Peyer's patch (tissue), 4 donors: ENCODE data around the gene PDZK1IP1. TPM values are rescaled to one million over a fixed set of nuclear protein-coding genes. Genes with fewer than 3 reads are reported as not detected.

Experiments used
- DNase-seq, 3 donors: peaks; one replicate each; pipeline ENCODE4 v3.0.0-alpha.2; 2017 to 2019
- H3K27ac ChIP-seq, 4 donors: fragments of 200-600 bp; sonication (generic); one replicate each; pipeline ENCODE4 v1.5.1; 2016 to 2019
- H3K27me3 ChIP-seq, 2 donors: fragments of 200-600 bp; sonication (generic); one replicate each; pipeline ENCODE4 v1.5.1; 2019
- H3K36me3 ChIP-seq, 3 donors: fragments of 200-600 bp; sonication (generic); one replicate each; pipeline ENCODE4 v1.5.1; 2016 to 2019
- H3K4me1 ChIP-seq, 4 donors: fragments of 200-600 bp; sonication (generic); one replicate each; pipeline ENCODE4 v1.5.1; 2016 to 2019
- H3K4me3 ChIP-seq, 4 donors: fragments of 200-600 bp; sonication (generic); 1 replicate in 3 of 4; 2 replicates in 1 of 4; pipeline ENCODE4 v1.5.1; 2016 to 2019; ENCODE audit warnings: mild to moderate bottlenecking in 1 of 4
- H3K9me3 ChIP-seq, 4 donors: fragments of 200-600 bp; sonication (generic); one replicate each; pipeline ENCODE4 v1.5.1; 2016 to 2019; ENCODE audit warnings: mild to moderate bottlenecking in 1 of 4
- POLR2A ChIP-seq, 2 donors: fragments of 450-650 bp; IDR thresholded peaks; one replicate each; pipeline ENCODE4 v1.5.1; 2017; ENCODE audit warnings: antibody characterized with exemption in 2 of 2, mild to moderate bottlenecking in 2 of 2, moderate library complexity in 2 of 2
- total RNA-seq, 4 donors: library from RNA; depleted of rRNA; stranded (reverse); fragments of >200 nt; gene quantifications; one replicate each; pipeline ENCODE4 v1.1.0, GENCODE V29; 2016
- TF ChIP-seq, protein P1 (sequence below), 6 experiments: fragments of 450-650 bp in 4 of 6; fragments of 200-600 bp in 2 of 6; sonication (generic) in 1 of 6; IDR thresholded peaks; one replicate each; pipeline ENCODE4 v1.5.1; 2017 to 2019; ENCODE audit warnings: antibody characterized with exemption in 6 of 6, mild to moderate bottlenecking in 3 of 6, moderate library complexity in 1 of 6

Gene PDZK1IP1
- total RNA-seq, 4 donors from 2014 or later, result 5.8 to 224 (median 104) TPM

DNA sequence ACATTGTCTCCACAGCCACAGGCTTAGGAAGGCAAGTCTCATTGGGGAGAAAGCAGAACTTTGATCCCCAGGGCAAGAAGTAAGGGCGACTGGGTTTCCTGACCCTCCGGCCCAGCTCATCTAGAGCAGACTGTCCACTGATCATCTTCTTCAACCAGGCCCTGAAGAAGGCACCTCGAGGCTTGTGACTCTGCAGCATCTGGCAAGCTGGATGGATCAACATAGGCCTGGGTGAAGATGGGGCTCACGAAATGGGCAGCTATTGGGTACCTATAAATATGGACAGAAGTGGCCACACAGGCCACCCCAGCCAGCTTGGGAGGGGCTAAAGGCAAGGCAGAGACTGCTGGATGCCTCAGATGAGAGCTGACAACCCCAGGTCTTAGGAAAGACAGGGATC lies 29.2 kb upstream of the PDZK1IP1 start:
- H3K4me1 ChIP-seq, result no peaks in the 10 kb centered on the region
- no peaks in the 10 kb centered on the region for H3K36me3 ChIP-seq
- H3K27ac ChIP-seq, result no peak overlapping the region
- no peaks in the 10 kb centered on the region for H3K9me3 ChIP-seq
- peaks cover 0 to 5% of the 10 kb centered on the region in 2 donors for H3K27me3 ChIP-seq
- TF ChIP-seq POLR2A (IDR thresholded peaks at IDR 0.05), result no peak
- TF ChIP-seq, protein P1, sequence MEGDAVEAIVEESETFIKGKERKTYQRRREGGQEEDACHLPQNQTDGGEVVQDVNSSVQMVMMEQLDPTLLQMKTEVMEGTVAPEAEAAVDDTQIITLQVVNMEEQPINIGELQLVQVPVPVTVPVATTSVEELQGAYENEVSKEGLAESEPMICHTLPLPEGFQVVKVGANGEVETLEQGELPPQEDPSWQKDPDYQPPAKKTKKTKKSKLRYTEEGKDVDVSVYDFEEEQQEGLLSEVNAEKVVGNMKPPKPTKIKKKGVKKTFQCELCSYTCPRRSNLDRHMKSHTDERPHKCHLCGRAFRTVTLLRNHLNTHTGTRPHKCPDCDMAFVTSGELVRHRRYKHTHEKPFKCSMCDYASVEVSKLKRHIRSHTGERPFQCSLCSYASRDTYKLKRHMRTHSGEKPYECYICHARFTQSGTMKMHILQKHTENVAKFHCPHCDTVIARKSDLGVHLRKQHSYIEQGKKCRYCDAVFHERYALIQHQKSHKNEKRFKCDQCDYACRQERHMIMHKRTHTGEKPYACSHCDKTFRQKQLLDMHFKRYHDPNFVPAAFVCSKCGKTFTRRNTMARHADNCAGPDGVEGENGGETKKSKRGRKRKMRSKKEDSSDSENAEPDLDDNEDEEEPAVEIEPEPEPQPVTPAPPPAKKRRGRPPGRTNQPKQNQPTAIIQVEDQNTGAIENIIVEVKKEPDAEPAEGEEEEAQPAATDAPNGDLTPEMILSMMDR (IDR thresholded peaks at IDR 0.05), result no peak
- no peak for DNase-seq
- no peak overlapping the region for H3K4me3 ChIP-seq

- Histone ChIP-seq H3K36me3 (no peaks in the 10 kb centered on the region), H3K9me3 (no peaks in the 10 kb centered on the region), H3K4me1 (no peaks in the 10 kb centered on the region), H3K27ac (no peak overlapping the region), H3K4me3 (no peak overlapping the region), H3K27me3 (no peaks in the 10 kb centered on the region)
- TF ChIP-seq, protein P1 (IDR thresholded peaks at IDR 0.05), result no peak
- TF ChIP-seq POLR2A (IDR thresholded peaks at IDR 0.05), result no peak
- DNase-seq, result no peak
Measured at GRCh38 chr1:47216278-47217059, 26.6 kb upstream of the PDZK1IP1 start.

- no peak for TF ChIP-seq POLR2A (IDR thresholded peaks at IDR 0.05)
- TF ChIP-seq, protein P1 (IDR thresholded peaks at IDR 0.05), result no peak
- Histone ChIP-seq H3K9me3 (no peaks in the 10 kb centered on the region), H3K36me3 (no peaks in the 10 kb centered on the region), H3K4me3 (no peak overlapping the region), H3K27ac (no peak overlapping the region), H3K27me3 (no peaks in the 10 kb centered on the region), H3K4me1 (no peaks in the 10 kb centered on the region)
- no peak for DNase-seq
Measured at GRCh38 chr1:47215713-47216112, 25.9 kb upstream of the PDZK1IP1 start.

- Histone ChIP-seq H3K9me3 (no peaks in the 10 kb centered on the region), H3K4me1 (no peaks in the 10 kb centered on the region), H3K27me3 (no peaks in the 10 kb centered on the region), H3K4me3 (no peak overlapping the region), H3K27ac (no peak overlapping the region), H3K36me3 (no peaks in the 10 kb centered on the region)
- no peak for DNase-seq
- TF ChIP-seq, protein P1 (IDR thresholded peaks at IDR 0.05), result no peak
- TF ChIP-seq POLR2A (IDR thresholded peaks at IDR 0.05), result no peak
Measured at GRCh38 chr1:47214549-47214948, 24.7 kb upstream of the PDZK1IP1 start.

DNA sequence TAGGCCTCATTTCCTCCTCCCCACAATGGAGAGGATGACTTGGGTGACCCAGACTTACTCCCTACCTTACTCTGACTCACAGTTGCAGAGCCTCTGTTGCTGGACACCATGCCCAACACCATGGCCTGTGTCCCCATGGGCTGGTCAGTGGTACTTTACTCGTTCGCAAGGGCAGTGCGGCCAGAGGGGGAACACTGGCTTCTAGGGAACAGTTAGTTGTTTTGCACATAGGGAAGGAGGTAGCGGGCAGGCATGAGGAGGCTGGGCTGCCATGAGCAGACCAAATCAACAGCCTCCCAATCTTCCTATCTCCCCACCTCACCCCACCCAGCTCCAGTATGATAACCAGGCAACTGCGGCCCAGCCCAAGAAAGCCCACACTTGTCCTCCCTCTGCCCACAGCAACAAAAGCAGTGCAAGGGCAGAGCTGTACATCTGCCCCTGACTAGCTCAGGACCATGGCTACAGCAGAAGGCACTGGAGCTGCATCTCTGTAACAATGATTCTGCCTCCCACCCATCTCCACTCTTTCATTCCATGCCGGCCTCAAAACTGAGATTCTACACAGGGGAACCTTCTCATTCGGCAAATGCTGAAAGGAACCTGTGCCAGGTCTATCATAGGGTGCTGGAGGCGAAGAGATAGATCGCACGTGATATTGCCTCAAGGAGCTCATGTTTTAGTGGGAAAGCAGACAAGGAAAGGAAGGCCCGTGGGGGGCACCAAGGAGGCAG lies 23.6 kb upstream of the PDZK1IP1 start:
- Histone ChIP-seq H3K4me3 (no peak overlapping the region), H3K9me3 (no peaks in the 10 kb centered on the region), H3K36me3 (no peaks in the 10 kb centered on the region), H3K27ac (no peak overlapping the region), H3K4me1 (no peaks in the 10 kb centered on the region), H3K27me3 (no peaks in the 10 kb centered on the region)
- DNase-seq, result peak in 1 of 3 donors; percentile 34
- no peak for TF ChIP-seq POLR2A (IDR thresholded peaks at IDR 0.05)
- TF ChIP-seq, protein P1 (IDR thresholded peaks at IDR 0.05), result no peak
